Activated CD4-positive, alpha-beta T cell treated with anti-CD3 and anti-CD28 coated beads for 4 hours (primary cell): ENCODE measurements around the gene LPCAT1.
A peak's percentile ranks its signal among the peaks of the same experiment; 100 is the strongest.
"Not testable (repeated sequence)": the region's sequence is repeated elsewhere in the genome, so short reads cannot be mapped to it uniquely, and the experiment has no call there.

Experiments used
- DNase-seq, 2 donors: peaks; one replicate each; pipeline ENCODE4 v3.0.0-alpha.2; 2020

Gene LPCAT1

DNA sequence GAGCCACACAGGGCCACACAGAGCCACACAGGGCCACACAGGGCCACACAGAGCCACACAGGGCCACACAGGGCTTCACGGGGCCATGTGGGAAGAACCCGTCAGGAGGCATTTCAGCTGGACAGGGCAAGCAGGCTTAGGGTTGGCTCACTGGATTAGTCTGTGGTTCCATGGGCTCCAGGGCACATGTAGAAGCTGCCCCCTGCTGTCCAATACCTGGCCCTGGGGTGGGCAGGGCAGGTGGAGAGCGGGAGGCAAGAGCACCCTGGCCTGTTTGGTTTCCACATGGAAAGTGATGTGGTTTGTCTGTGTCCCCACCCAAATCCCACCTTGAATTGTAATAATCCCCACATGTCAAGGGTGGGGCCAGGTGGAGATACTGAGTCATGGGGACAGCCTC lies 16.4 kb upstream of the LPCAT1 start:
- no peak for DNase-seq

DNA sequence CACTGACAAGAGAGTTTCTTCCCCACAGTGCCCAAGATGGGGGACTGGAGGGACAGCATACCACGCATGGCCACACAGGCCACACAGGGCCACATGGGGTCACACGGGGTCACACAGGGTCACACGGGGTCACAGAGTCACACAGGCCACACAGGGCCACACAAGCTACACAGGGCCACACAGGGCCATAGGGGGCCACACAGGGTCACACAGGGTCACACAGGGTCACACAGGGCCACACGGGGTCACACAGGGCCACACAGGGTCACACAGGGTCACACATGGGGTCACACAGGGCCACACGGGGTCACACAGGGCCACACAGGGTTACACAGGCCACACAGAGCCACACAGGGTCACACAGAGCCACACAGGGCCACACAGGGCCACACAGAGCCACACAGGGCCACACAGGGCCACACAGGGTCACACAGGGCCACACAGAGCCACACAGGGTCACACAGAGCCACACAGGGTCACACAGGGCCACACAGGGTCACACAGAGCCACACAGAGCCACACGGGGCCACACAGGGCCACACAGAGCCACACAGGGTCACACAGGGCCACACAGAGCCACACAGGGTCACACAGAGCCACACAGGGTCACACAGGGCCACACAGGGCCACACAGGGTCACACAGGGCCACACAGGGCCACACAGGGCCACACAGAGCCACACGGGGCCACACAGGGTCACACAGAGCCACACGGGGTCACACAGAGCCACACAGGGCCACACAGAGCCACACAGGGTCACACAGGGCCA lies 15.8 kb upstream of the LPCAT1 start:
- not testable (repeated sequence) for DNase-seq

DNA sequence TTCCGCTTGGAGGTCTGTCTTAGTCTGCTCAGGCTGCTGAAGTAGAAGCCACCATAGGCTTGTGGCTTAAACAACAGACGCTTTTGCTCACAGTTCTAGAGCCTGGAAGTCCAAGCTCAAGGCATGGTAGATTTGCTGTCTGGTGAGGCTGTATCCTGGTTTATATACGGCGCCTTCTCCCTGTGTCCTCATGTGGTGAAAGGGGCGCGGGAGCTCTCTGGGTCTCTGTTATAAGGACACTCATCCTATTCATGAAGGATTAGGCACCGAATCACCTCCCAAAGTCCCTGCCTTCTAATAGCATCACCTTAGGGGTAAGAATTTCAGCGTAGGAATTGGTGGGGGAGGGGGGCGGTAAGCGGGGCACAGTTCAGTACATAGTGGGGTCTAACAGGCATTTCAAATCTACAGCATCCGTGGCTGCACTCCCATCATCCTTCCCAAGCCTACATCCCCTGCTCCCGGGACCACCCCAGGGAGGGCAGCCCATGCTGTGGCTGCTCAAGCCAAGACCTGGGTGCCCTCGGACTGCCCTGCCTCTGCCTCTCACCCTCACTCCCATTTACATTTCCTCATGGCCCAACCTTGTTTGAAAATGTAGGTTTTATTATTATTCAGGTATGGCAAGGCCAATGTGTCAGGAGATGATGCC lies 15.1 kb upstream of the LPCAT1 start:
- DNase-seq: no peak

DNA sequence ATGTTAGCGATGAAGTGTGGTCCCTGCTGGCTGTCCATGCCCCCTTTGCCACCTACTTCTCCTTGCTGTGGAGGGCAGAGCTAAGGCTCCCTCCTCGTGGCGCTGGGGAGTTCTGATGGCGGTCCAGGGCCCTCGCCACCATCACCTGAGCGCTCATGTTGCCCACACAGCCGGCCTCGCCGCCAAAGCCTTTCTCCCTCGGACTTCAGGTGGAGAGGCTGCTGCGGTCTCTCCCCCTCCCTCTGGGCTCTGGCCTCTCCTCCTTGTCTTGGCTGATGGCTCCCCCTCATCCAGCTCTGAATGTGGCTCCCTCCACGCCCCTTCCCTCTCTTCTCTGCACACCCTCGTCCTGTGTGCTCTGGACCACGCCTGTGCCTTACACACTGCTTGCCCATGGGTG lies 14.5 kb upstream of the LPCAT1 start:
- no peak for DNase-seq

DNA sequence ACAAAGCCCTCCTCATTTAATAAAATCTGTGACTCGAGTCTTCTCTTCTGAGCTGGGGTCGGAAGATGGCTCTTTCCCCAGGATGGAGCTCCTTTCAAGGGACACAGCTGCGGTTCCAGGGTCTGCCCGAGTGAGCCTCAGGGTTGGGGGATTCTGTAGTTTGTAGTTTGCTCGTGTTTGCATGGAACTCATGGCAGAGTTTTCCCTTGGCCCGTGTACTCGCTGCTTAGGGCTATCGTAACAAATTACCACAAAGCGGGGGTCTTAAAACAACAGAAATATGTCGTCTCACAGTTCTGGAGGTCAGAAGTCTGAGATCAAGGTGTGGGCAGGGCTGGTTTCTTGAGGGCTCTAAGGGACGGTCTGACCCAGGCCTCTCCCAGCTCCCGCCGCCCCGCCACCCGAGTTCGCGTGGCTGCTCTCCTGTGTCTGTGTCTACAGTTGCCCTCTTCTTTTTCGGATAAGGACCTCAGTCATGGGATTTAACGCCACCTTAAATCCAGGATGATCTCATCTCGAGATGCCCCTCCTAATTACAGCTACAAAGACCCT lies 13.9 kb upstream of the LPCAT1 start:
- no peak for DNase-seq

DNA sequence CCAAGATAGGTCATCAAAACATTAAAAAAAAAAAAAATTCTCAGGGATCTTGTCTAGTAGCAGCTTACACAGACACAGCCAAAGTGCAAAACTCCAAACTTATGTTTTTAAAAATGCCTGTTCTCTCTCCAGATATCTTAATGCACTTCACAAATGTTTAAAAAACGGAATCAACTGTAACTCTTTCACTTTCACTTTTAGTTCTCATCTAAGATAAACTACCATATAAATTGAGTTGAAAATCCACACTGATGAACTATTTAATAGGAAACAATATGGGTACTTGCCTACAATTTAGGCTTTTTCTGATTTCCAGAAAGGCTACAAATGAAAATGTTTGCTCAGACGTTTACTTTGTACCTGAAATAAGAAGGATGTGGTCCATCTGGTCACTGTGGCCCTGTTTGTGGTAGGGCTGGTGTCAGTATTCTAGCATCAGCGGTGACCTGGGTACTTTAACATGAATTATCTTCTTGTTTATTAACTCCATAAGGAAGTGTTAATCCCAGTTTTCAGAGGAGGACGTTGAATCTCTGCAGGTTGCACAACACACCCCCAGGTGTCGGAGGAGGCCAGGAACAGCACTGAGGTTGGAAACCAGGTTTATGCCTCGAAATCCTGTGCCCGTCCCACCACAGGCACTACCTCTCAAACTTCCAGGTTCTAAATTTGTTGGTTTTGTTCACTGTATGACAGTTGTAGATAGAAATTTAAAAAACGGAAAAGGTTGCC lies 13.3 kb upstream of the LPCAT1 start:
- DNase-seq: no peak

DNA sequence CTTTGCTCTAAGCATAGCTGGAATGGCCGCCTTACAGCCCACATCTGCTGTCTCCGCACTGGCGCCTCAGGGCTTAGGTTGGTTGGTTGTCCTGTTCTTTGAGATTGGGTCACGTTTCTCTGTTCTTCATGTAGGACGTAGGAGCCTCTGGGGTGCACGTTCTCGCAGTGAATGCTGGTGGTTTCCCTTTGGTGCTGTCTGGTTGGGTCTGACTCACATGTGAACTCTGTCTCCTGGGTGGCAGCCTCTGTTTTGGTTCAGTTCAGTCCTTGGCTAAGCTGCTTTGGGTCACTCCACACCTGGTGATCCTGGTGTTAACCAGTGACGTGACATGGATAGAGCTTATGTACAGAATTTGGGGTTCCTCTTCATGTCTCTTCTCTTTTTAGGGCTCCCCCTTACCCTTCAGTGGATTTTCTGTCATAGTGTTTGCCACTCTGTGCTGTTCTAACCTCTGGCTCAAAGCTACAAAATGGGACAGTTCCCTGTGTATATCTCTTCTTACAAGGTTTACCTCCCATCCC lies 12.6 kb upstream of the LPCAT1 start:
- peak; percentile 66 to 67 for DNase-seq

DNA sequence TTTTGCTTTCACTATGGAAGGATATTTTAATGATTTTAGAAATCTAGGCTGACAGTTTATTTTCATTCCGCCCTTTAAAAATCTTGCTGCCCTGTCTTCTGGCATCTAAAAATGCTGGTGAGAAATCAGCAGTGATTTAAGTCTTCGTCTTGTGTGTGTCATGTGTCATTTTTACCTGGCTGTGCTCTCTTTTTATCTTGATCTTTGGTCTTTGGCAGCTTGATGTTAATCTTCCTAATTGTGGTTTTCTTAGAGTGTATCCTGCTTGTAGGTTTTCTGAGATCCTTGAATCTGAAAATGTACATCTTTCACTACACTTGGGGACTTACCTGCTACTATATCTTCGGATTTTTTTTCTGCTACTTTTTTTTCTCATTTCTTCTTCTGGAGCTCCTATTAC lies 11.9 kb upstream of the LPCAT1 start:
- no peak for DNase-seq

DNA sequence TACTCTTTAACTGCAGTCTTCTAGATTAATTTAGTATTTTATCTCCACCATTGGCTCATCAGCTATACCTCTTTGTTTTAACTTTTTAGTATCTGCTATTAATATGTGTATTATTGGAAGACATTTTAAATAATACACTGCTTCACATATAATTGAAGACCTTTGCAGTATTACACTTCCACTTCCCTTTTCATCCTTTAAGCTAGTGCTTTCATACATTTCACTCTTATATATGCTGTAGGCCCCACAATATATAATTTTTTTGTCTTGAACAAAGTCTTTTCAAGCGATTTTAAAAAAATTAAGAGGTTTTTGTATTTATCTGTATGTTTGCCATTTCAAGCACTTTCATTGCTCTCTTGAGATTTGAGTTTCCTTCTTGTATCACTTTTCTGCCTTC lies 8.6 kb upstream of the LPCAT1 start:
- DNase-seq: no peak

DNA sequence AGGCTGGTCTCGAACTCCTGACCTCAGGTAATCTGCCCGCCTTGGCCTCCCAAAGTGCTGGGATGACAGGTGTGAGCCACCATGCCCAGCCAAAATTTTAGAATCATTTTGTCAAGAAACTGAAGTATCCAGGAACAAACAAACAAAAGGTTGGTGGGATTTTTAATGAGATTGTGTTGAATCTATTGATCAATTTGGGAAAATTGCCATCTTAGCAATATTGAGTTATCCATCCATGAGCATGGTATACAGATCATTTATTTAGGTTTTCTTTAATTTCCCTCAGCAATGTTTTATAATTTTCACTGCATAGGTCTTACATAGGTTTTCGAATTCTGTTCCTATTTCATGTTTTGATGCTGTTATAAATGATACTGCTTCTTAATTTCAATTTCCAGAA lies 5.7 kb upstream of the LPCAT1 start:
- no peak for DNase-seq

DNA sequence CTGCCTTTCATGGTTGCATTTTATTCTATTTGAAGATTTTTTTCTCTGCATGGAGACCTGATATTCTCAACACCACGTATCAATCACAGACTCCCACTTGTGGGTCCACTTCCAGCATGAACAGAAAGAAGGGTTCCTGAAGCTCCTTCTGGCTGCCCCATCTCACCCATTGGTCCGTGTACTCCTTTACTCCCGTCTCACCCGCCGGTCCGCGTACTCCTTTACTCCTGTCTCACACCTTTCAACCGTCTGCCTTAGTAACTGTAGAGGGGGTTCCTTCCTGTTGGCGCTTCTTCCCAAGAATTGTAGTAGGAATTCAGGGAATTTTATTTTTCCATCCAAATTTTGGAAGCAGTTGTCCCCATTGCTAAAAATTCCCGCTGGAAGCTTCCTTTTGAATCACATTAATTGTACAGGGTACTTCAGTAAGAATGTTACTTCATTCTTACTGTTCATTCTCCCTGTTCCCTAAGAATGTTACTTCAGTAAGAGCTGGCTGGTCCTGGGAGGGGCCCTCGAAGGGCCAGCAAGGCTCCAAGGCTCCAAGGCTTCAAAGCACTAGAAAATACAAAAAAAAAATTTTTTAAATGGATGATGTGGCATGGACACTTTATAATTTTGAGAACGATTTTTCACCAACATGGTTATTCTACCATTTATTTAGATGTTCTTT lies 3.9 kb upstream of the LPCAT1 start:
- no peak for DNase-seq

DNA sequence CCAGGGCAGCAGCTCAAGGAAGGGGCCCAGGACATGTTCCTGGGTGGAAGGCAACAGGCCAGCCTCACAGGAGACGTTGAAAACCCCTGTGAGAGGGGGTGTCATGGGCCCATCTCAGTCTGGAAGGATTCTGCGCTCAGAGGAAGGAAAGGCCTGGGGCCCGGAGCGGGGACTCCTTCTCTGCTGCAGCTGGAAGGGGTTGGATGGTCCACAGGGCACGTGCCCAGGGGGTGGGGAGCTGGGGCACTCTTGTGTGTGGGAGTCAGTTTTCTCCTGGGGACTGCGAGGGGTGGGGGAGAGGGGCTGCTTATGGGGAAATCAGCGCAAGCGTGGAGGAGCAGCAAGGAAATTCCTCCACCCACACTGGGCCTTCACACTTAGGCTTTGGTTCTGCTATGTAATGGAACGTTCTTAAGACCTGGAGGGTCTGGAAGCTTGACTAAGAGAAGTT lies 2.9 kb upstream of the LPCAT1 start:
- no peak for DNase-seq

DNA sequence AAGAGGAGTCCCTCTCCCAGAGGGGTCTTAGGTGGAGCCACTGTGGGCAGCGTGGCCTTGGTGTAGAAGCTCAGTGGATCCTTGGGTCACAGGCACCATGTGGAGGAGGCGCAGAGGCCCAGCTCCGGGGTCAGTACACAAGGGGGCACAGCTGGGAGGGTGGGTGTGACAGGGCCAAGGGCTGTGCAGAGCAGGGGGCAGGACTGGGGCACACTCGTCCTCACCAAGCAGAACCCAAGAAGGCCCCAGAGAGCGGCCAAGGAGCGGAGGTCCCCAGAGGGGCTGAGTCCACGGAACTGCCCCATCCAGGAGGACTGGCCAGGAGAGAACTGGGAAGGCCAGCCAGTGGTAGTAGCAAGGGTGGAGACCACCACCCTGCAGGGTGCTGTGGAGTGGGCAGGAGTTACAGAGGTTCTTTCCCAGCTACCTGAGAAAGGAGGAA lies 2.5 kb upstream of the LPCAT1 start:
- DNase-seq: no peak

DNA sequence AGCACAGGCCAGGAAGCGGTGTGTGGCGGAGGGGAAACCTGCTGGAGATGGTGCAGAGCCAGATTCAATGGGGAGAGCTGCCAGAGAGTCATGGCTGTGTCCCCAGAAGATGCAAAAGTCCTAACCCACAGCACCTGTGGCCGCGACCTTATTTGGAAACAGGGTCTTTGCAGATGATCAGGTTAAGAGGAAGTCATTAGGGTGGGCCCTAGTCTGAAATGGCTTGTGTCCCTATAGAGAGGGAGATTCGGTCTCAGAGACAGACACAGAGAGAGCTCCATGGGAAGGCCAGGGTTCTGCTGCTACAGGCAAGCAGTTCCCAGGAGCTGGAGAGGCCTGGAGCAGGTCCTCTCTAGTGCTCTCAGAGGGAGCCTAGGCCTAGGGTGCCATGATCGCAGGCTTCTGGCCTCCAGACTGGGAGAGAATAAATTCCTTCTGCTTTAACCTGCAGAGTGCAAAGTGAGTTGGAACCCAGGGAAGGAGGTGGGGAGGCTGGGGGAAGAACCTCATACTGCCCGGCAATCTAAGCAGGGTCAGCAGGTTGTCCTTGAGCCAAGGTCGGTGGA lies 1.9 kb upstream of the LPCAT1 start:
- DNase-seq: no peak

DNA sequence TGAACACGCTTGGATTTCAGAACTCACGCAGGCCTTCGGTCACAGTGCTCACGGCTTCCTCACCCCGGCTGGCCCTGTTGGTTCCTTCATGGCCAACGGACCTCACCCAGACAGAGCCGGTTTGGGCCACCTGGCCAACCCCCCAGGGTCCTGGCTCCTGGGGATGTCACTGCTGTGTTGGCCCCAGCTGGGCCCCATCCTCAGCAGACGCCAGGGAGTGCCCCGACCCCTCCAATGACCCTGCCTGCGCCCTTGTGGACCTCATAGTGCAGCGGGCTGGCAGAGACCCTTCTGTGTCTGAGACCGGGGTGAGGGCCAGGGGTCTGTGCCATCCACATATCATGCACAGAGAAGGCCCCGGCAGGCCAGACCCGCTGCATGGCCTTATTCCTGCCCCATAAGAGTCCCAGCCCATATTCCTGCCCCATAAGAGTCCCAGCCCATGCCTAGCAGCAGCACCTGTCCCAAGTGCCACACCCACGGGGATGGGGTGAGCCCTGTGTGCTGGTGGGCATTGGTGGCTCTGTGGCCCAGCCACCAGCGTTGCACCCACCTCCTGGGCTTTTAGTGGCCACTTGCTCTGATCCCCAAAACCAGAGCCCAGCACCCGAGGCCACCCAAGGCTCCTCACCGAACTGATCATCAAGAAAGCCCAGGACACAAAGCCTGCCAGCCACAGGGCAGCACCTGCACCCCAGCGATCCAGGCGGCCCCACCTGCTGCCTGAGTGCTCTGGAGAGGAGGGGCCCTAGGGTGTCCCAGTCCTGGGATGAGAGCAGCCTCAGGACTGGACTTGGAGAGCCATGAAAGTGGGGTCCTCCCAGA lies 1.3 kb upstream of the LPCAT1 start:
- DNase-seq: no peak

DNA sequence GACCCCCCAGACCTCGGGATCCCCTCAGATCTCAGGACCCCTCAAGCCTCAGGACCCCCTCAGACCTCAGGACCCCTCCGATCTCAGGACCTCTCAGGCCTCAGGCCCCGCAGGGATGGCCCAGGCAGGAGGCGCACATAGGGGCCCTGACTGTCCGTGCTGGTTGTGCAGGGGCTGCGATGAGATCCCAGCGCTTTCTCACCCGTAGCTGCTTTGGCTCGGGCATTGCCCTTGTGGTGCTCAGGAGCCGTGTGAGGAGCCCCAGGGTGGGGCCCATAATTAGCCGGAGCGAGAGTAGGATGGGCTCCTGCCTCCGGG lies 680 bp upstream of the LPCAT1 start:
- no peak for DNase-seq

DNA sequence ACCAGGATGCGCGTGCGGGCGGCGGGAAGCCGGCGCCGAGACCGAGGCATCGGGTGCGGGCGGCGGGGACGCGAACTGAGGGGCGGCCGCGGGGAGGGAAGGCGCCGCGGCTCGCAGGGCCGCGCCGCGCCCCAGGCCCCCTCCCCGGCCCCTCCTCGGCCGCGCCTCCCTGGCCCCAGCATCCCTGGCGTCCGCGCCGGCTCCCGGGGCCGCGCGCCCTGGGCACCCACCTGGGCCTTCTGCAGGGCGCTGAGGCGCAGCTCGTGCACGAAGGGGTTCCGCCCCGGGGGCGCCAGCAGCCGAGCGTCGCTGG lies 324 bp downstream of the LPCAT1 start:
- peak in 1 of 2 donors; percentile 20 for DNase-seq

DNA sequence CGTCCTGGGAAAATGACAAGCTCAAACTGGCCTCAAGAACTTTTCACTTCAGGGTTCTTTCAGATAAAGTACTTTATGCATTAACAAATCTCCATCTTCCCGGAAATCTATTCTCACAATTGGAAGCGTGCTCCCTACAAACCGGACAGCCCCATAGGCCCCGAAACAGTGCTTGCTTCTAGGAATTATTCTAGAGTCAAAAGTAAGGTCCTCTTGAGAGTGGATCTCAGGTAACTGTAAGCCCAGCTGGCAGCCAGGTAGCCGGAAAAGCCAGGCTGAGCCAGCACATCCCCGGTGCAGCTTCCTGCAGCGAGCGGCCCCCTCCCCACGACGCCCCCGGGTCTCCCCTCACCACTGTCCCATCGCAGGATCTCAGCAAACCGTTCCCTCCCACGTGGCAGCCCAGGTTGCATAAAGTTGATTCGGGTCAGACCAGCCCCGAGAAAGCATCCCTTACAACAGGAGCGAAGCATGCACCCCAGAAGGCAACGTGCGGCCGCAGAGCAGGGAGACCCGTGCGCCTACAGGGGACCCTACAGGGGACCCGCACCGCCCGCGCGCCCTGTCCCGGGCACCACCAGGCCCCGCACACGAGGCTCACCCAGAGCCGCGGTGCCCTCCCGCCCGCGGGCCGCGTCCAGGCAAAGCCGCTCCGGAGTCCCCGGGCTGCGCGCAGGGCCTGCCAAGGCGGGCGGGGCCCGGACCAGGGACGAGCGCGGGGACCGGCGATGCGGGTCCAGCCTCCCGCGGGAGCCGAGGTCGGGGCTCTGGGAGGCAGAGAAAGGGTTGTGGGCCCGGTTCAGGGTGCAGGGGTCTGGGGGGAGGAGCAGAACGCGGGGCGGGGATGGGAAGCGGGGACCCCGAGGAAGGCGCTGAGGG lies 920 bp downstream of the LPCAT1 start:
- DNase-seq: no peak

DNA sequence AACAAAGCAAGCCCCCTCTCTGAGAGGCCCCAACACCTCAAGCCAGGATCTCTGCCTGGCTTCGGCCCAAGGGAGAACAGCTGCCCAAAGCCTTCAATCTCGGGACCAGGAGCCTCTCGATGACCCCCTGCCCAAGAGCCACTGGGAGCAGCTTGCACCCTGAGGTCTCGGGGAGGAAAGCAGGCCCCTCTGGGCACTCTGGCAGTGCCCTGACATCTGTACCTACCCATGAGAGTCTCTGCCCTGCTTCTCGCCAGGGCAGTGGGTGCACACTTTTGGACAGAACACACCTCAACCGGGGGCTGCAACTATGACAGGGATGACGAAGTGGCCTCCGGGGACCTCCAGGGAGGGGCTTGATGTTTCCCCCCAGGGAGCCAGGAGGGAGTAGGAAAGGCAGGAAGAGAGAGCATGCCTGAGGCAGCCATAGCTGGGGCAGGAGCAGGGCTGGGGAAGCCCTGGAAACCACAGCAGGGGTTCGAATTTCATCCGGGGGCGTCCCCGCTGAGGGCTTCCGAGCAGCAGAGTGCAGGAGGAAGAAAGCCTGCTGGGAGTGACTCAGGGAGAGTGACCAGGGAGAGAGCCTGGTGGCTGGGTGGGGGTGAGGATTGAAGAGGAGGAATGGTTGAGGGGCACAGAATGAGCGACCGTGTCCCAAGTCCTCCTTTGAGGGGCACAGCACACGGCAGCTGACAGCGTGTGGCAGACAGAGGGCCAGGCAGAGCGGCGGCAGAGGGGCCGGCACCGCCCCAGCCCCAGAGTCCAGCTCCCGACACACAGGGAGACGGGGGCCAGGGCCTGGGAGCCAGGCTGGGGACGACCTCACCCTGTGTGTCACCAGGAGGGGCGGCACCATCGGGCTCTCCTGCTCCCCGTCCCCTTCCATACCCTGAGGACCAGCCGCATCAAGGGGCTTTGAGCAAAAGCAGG lies 1.8 kb downstream of the LPCAT1 start:
- no peak for DNase-seq
